Measurements from ENCODE around the gene OSMR. TPM values are rescaled to one million over a fixed set of nuclear protein-coding genes. Genes with fewer than 3 reads are reported as not detected.

Gene OSMR
- total RNA-seq, 1 experiment from 2014 or later = 46.0 TPM

- no peaks in the 10 kb centered on the region for H3K27me3 ChIP-seq (ENCODE audit: insufficient read depth, low read length)
- H3K9me3 ChIP-seq (ENCODE audit: control insufficient read depth in 1 of 2, insufficient read depth in 1 of 2, low read depth in 1 of 2, low read length in 2 of 2) = no peaks in the 10 kb centered on the region
- RAD21 ChIA-PET (ENCODE audit: low non-redundant PET in 1 of 2, low total read pairs in 2 of 2, uncharacterized antibody in 2 of 2, unreplicated experiment in 2 of 2) = no interaction called here
- no peaks in the 10 kb centered on the region for H4K20me1 ChIP-seq (ENCODE audit: insufficient read depth)
- no peak overlapping the region for H3K4me2 ChIP-seq (ENCODE audit: low read length)
- no peak overlapping the region for H2AFZ ChIP-seq (ENCODE audit: low read depth, low read length, poor library complexity, severe bottlenecking)
- no peak for DNase-seq (ENCODE audit: low read depth, low spot score)
- H3K9me2 ChIP-seq (ENCODE audit: insufficient read depth) = no peaks in the 10 kb centered on the region
- no peak for TF ChIP-seq EGR1 (IDR thresholded peaks at IDR 0.05; ENCODE audit: low read depth)
- no peak for TF ChIP-seq CTCF (IDR thresholded peaks at IDR 0.05 in 2 of 3, conservative IDR thresholded peaks at IDR 0.05 in 1 of 3; ENCODE audit: borderline replicate concordance in 1 of 3, insufficient read depth in 1 of 3, low read depth in 2 of 3, low read length in 2 of 3)
- no peak for TF ChIP-seq MAX (IDR thresholded peaks at IDR 0.05)
- TF ChIP-seq CBX3 (IDR thresholded peaks at IDR 0.05; ENCODE audit: low read depth) = no peak
- TF ChIP-seq EZH2 (IDR thresholded peaks at IDR 0.05) = no peak
- no peak for TF ChIP-seq POLR2AphosphoS5 (IDR thresholded peaks at IDR 0.05; ENCODE audit: low read depth, low read length)
- no peak for TF ChIP-seq TCF7L2 (IDR thresholded peaks at IDR 0.05; ENCODE audit: borderline replicate concordance, extremely low read depth, insufficient read depth, insufficient read length)
- no peak for TF ChIP-seq RAD21 (IDR thresholded peaks at IDR 0.05; ENCODE audit: low read depth)
- no peak for TF ChIP-seq POLR2A (IDR thresholded peaks at IDR 0.05; ENCODE audit: borderline replicate concordance, extremely low read depth, insufficient read depth, insufficient read length)
- no peak for TF ChIP-seq CEBPB (IDR thresholded peaks at IDR 0.05; ENCODE audit: low read depth)
- TF ChIP-seq ZBTB33 (IDR thresholded peaks at IDR 0.05; ENCODE audit: extremely low read depth, insufficient replicate concordance, low read length) = no peak
- TF ChIP-seq YY1 (IDR thresholded peaks at IDR 0.05; ENCODE audit: extremely low read depth, insufficient replicate concordance, low read depth, low read length) = no peak
- H3K79me2 ChIP-seq (ENCODE audit: insufficient read depth, low read length) = no peaks in the 10 kb centered on the region
- H3K36me3 ChIP-seq (ENCODE audit: control insufficient read depth in 1 of 2, insufficient read depth in 2 of 2, low read length in 2 of 2) = peaks cover 7 to 18% of the 10 kb centered on the region in 2 experiments; a peak in 3 of 4 replicates
- intact Hi-C loops (cut with micrococcal nuclease) = loop anchor here (10.0 kb wide), 1 partner anchor 721 kb away; no protein-coding TSS in a partner anchor
- H3K27ac ChIP-seq (ENCODE audit: low read depth, low read length) = no peak overlapping the region
- POLR2A ChIA-PET = no interaction called here
- H3K4me3 ChIP-seq (replicated peaks in 1 of 2; ENCODE audit: low read depth in 1 of 2, low read length in 2 of 2) = no peak overlapping the region
- no peak for ATAC-seq
- H3K9ac ChIP-seq (ENCODE audit: low read length) = no peak overlapping the region
- H3K4me1 ChIP-seq (ENCODE audit: control insufficient read depth in 1 of 2, insufficient read depth in 2 of 2, low read length in 2 of 2) = no peaks in the 10 kb centered on the region
- CTCF ChIA-PET = no interaction called here
- BruUV-seq (replicated peaks) = no TSS peak
Observed at GRCh38 chr5:38925154-38925925, 79.5 kb downstream of the OSMR start.

All from HCT116 (cell line).